Measurements from ENCODE around the gene SREBF2.

The SREBF2 gene

DNA sequence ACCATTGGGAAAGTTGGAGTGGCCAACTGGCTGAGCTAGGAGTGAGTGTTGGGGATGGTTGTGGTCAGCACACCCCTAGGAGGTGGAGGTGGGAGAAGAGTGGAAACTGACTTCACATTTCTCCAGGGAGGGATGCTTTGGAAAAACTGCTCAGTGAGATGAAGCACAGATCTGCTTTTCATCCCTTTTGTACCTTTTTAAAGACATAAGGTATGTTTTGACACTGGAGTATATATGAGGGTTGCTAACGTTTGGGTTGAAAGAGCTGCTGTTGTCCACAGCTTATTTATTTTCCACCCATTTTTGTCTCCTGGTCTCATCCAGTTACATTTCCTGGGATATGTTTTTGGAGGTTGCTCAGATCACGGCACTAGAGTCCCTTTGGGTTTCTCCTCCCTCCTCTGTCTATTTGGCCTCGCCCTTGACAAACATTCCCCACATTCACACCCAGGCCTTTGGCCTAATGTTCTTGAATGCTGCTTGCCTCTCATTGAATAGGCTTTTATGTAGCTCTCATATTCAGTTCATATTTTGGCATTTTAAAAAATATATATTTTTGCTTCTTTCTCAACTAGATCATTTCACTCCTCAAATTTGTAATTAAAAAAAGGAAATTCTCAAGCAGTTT, 8.3 kb downstream of the SREBF2 start:
- H3K4me3 ChIP-seq (ENCODE audit: low read depth, low read length), result no peak overlapping the region
- no peak for DNase-seq (ENCODE audit: low read depth)
- TF ChIP-seq, protein P1, sequence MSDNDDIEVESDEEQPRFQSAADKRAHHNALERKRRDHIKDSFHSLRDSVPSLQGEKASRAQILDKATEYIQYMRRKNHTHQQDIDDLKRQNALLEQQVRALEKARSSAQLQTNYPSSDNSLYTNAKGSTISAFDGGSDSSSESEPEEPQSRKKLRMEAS (IDR thresholded peaks at IDR 0.05; ENCODE audit: low read depth, low read length), result no peak
- no peak for TF ChIP-seq MYC (IDR thresholded peaks at IDR 0.05; ENCODE audit: low read depth, low read length)
- TF ChIP-seq, protein P2, sequence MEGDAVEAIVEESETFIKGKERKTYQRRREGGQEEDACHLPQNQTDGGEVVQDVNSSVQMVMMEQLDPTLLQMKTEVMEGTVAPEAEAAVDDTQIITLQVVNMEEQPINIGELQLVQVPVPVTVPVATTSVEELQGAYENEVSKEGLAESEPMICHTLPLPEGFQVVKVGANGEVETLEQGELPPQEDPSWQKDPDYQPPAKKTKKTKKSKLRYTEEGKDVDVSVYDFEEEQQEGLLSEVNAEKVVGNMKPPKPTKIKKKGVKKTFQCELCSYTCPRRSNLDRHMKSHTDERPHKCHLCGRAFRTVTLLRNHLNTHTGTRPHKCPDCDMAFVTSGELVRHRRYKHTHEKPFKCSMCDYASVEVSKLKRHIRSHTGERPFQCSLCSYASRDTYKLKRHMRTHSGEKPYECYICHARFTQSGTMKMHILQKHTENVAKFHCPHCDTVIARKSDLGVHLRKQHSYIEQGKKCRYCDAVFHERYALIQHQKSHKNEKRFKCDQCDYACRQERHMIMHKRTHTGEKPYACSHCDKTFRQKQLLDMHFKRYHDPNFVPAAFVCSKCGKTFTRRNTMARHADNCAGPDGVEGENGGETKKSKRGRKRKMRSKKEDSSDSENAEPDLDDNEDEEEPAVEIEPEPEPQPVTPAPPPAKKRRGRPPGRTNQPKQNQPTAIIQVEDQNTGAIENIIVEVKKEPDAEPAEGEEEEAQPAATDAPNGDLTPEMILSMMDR (IDR thresholded peaks at IDR 0.05; ENCODE audit: low read depth, low read length), result no peak
- no peak for TF ChIP-seq POLR2A (IDR thresholded peaks at IDR 0.05; ENCODE audit: extremely low read depth, insufficient read length)

DNA sequence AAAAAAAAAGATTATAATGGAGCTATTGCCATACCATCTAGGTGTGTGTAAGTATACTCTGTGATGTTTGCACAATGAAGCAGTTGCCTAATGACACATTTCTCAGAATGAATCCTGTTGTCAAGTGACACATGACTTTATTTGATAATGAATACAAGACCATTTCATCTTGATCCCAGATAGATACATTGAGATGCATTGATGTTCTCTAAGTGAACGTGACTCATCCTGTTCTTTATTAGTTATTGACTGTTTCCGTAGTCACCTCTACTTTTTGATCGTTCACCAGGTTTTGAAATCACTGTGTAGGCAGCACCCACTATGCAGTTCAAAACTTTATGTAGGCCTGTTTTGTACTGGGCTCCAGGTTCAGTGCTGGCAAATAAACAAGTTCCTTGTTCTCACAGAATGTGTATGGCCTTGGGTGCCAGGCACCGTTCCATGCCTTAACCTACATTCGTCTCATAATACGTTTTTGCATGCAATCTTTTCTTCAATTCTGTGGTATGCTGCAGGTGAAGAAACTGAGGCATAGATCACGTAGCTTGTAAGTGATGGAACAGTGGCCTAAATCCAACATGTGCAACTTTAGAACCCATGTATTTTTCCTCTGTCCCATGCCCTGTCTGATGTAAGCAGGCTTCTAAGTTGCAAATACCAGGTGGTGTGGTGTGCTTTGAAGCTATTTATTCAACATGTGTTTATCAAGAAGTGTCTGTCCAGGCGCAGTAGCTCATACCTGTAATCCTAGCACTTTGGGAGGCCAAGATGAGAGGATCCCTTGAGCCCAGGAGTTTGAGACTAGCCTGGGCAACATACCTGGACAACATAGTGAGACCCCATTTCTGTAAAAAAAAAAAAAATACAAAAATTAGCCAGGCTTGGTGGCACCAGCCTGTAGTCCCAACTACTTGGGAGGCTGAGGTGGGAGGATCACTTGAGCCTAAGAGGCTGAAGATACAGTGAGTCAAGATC, 10.4 kb downstream of the SREBF2 start:
- no peak for DNase-seq (ENCODE audit: low read depth)
- TF ChIP-seq MYC (IDR thresholded peaks at IDR 0.05; ENCODE audit: low read depth, low read length), result no peak
- no peak for TF ChIP-seq POLR2A (IDR thresholded peaks at IDR 0.05; ENCODE audit: extremely low read depth, insufficient read length)
- no peak overlapping the region for H3K4me3 ChIP-seq (ENCODE audit: low read depth, low read length)

DNA sequence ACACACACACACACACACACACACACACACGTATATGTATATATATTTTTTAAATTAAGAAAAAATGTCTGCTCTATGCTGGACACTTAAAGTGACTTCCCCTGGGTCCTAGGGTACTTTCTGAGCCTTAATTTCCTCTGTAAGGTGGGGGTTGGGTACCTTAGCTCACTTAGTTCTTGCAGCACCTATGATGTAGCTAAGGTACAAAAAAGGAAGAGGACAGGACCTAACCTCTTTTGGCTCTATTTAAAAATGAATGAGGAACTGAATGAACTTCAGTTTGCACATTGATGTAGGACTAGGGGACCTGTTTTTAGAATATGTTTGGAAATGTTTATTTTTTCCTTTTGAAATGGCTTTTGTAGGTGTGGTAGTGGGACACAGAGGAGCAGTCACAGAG, 11.1 kb downstream of the SREBF2 start:
- TF ChIP-seq MYC (IDR thresholded peaks at IDR 0.05; ENCODE audit: low read depth, low read length), result no peak
- TF ChIP-seq, protein P2 (IDR thresholded peaks at IDR 0.05; ENCODE audit: low read depth, low read length), result no peak
- TF ChIP-seq, protein P1 (IDR thresholded peaks at IDR 0.05; ENCODE audit: low read depth, low read length), result no peak
- TF ChIP-seq POLR2A (IDR thresholded peaks at IDR 0.05; ENCODE audit: extremely low read depth, insufficient read length), result no peak
- no peak overlapping the region for H3K4me3 ChIP-seq (ENCODE audit: low read depth, low read length)
- no peak for DNase-seq (ENCODE audit: low read depth)

DNA sequence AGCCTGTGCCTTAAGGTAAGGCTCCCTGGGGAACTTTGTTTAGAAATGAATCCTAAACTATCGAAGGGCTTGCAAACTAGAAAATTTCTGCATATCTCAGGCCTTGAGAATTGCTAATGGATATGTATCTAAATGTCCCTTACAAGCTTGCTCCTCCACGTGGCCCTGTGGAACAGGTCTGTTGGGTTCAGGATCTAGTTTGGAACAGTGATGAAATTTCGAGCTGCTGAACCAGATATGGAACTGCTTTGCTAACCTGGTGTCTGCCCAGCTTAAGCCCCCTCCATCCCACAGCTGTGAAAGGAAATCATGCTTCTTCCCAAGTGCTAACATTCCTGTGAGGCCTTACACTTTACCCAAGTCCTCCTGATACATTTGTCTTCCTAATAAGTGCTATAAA, 11.6 kb downstream of the SREBF2 start:
- H3K4me3 ChIP-seq (ENCODE audit: low read depth, low read length), result no peak overlapping the region
- TF ChIP-seq POLR2A (IDR thresholded peaks at IDR 0.05; ENCODE audit: extremely low read depth, insufficient read length), result no peak
- TF ChIP-seq, protein P2 (IDR thresholded peaks at IDR 0.05; ENCODE audit: low read depth, low read length), result no peak
- TF ChIP-seq, protein P1 (IDR thresholded peaks at IDR 0.05; ENCODE audit: low read depth, low read length), result no peak
- TF ChIP-seq MYC (IDR thresholded peaks at IDR 0.05; ENCODE audit: low read depth, low read length), result no peak
- DNase-seq (ENCODE audit: low read depth), result no peak

DNA sequence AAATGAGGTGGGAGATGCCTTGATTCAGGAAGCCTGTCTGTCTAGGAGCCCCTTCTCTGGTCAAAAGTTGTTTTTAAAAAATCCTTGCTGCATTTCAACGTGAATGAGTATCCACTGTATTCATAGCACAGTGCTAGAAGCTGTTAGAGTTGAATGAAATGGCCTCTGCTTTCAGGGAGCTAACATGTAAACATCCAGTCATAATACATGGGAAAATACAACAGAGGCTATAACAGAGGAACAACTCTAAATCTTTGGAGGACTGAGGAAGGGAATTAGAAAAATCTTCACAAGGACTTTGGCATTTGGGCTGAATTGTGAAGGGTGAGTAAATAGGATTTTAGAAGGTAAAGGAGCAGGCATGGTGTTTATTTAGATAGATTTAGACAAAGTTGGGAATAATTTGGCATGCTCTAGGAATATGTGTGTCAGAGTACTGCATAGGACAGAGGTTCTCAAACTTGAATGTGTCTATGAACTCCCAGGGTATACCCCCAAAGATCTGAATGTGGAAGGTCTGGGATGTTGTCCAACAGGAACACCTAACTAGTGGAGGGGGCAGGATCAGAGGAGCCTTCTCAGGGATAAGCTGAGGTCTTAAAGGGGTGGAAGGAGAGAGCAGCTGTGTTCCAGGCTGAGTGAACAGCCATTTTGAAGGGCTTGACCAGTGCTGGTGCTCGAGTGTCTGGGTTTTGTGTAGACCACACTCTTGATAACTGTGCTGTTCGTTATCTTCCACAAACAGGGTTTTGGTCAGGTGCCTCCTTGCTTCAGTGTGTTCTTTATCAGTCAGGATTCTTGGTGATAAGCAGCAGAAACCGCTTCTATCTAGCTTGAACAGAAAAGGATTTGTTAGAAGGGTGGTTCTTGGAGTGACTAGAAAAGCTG, 12.7 kb downstream of the SREBF2 start:
- no peak overlapping the region for H3K4me3 ChIP-seq (ENCODE audit: low read depth, low read length)
- DNase-seq (ENCODE audit: low read depth), result no peak
- no peak for TF ChIP-seq POLR2A (IDR thresholded peaks at IDR 0.05; ENCODE audit: extremely low read depth, insufficient read length)
- TF ChIP-seq, protein P1 (IDR thresholded peaks at IDR 0.05; ENCODE audit: low read depth, low read length), result no peak
- TF ChIP-seq, protein P2 (IDR thresholded peaks at IDR 0.05; ENCODE audit: low read depth, low read length), result no peak
- no peak for TF ChIP-seq MYC (IDR thresholded peaks at IDR 0.05; ENCODE audit: low read depth, low read length)
